SKM-1 (cell line): ENCODE results near the gene CD99.

Source experiments
- DNase-seq: peaks from one replicate; lab custom pipeline; 2025; ENCODE audit not compliant: unreplicated experiment; lab: John Stamatoyannopoulos, UW

Gene CD99

GRCh38 chrX:2690856-2691542, at the start of gene CD99:
Gene CD99, plus strand, starts transcription at chrX:2691295. Its CDS starts 66 bp downstream, at chrX:2691361.
- no peak for DNase-seq

- DNase-seq, result no peak
Observed at GRCh38 chrX:2642146-2642545, 48.9 kb upstream of the CD99 start.

- DNase-seq, result no peak
Observed at GRCh38 chrX:2642791-2643190, 48.3 kb upstream of the CD99 start.

GRCh38 chrX:2643880-2644279, 47.2 kb upstream of the CD99 start:
- no peak for DNase-seq

GRCh38 chrX:2645563-2645962, 45.5 kb upstream of the CD99 start:
- DNase-seq, result no peak

- no peak for DNase-seq
Observed at GRCh38 chrX:2647627-2648026, 43.5 kb upstream of the CD99 start.

GRCh38 chrX:2650037-2650436, 41.1 kb upstream of the CD99 start:
- DNase-seq, result no peak

GRCh38 chrX:2650865-2651264, 40.2 kb upstream of the CD99 start:
- no peak for DNase-seq

GRCh38 chrX:2652106-2652505, 39.0 kb upstream of the CD99 start:
- no peak for DNase-seq

GRCh38 chrX:2654436-2655340, 36.4 kb upstream of the CD99 start:
- no peak for DNase-seq

GRCh38 chrX:2656257-2656836, 34.7 kb upstream of the CD99 start:
- no peak for DNase-seq

- DNase-seq, result no peak
Observed at GRCh38 chrX:2657532-2658113, 33.5 kb upstream of the CD99 start.

- no peak for DNase-seq
Observed at GRCh38 chrX:2658585-2659292, 32.4 kb upstream of the CD99 start.

GRCh38 chrX:2662586-2662985, 28.5 kb upstream of the CD99 start:
- DNase-seq, result no peak

- DNase-seq, result no peak
Observed at GRCh38 chrX:2664502-2664901, 26.6 kb upstream of the CD99 start.

GRCh38 chrX:2665387-2666304, 25.4 kb upstream of the CD99 start:
- no peak for DNase-seq

GRCh38 chrX:2666491-2666890, 24.6 kb upstream of the CD99 start:
- no peak for DNase-seq

GRCh38 chrX:2670978-2671377, 20.1 kb upstream of the CD99 start:
- DNase-seq, result no peak

- no peak for DNase-seq
Observed at GRCh38 chrX:2672084-2672483, 19.0 kb upstream of the CD99 start.

GRCh38 chrX:2673611-2674010, 17.5 kb upstream of the CD99 start:
- DNase-seq, result no peak
